Kidney (tissue), 14 donors: Measurements from ENCODE around the gene TAP1. TPM values are rescaled to one million over a fixed set of nuclear protein-coding genes. Genes with fewer than 3 reads are reported as not detected.

Source experiments
- DNase-seq, 5 donors: peaks; one replicate each; pipeline ENCODE4 v3.0.0-alpha.2; 2013 to 2020
- FAIRE-seq: peaks from 2 replicates; lab custom pipeline; 2012; peaks lifted over from hg19 to GRCh38; lab: Jason Lieb, UNC
- H3K27ac ChIP-seq, 2 donors: one replicate each; pipeline ENCODE4 v1.7.0; 2013; ENCODE audit warnings: low read depth in 2 of 2, low read length in 2 of 2, inconsistent platforms in 1 of 2
- H3K27me3 ChIP-seq: one replicate; pipeline ENCODE4 v1.7.1; 2013; ENCODE audit warnings: low read length, inconsistent platforms; ENCODE audit not compliant: control insufficient read depth, insufficient read depth
- H3K36me3 ChIP-seq, 3 donors: one replicate each; pipeline versions ENCODE4 v1.7.0 to v1.7.1; 2013; ENCODE audit warnings: low read length in 3 of 3, control low read depth in 1 of 3, inconsistent platforms in 1 of 3; ENCODE audit not compliant: insufficient read depth in 3 of 3, control insufficient read depth in 2 of 3
- H3K4me1 ChIP-seq, 3 donors: one replicate each; pipeline versions ENCODE4 v1.7.0 to v1.7.1; 2013; ENCODE audit warnings: low read length in 3 of 3, inconsistent platforms in 1 of 3, low read depth in 1 of 3; ENCODE audit not compliant: control insufficient read depth in 2 of 3, insufficient read depth in 2 of 3
- H3K4me3 ChIP-seq, 3 donors: one replicate each; pipeline versions ENCODE4 v1.7.0 to v1.8.1; 2013; ENCODE audit warnings: low read length in 3 of 3, control low read depth in 1 of 3, inconsistent platforms in 1 of 3
- H3K9ac ChIP-seq, 3 donors: one replicate each; pipeline versions ENCODE4 v1.7.0 to v1.7.1; 2013; ENCODE audit warnings: low read length in 3 of 3, control low read depth in 1 of 3, inconsistent platforms in 1 of 3
- H3K9me3 ChIP-seq, 3 donors: one replicate each; pipeline versions ENCODE4 v1.7.0 to v1.7.1; 2013; ENCODE audit warnings: low read length in 3 of 3, control low read depth in 1 of 3, inconsistent platforms in 1 of 3; ENCODE audit not compliant: control insufficient read depth in 2 of 3, insufficient read depth in 1 of 3
- CTCF ChIP-seq: IDR thresholded peaks from 3 replicates; pipeline ENCODE4 v1.5.1; 2012; ENCODE audit warnings: mild to moderate bottlenecking, moderate library complexity, borderline replicate concordance; ENCODE audit not compliant: insufficient read depth; ENCODE audit errors: extremely low read depth
- intact Hi-C: fragments of 100-400 bp; cut with DNase I; formaldehyde crosslinking; loops from one replicate; pipeline ENCODE4 v1.11.1; 2022
- polyA plus RNA-seq: library from polyadenylated mRNA; stranded (reverse); fragments of 350-450 nt; fragmentation: Illumina TruSeq; extraction: RNeasy Lipid Tissue Mini Kit (QIAGEN cat#74804); gene quantifications from one replicate; pipeline ENCODE4 v1.2.3, GENCODE V29; 2014; ENCODE audit warnings: low read depth, low replicate concordance; ENCODE audit not compliant: insufficient read depth
- total RNA-seq: library from RNA; stranded (reverse); fragmentation: NEBNext Ultra II Directional; extraction: Animal tissue kit (Norgen Biotek cat#: 25700); gene quantifications from one replicate; pipeline ENCODE4 v1.2.1, GENCODE V29; 2021
- donor health status: control.
- donor health status: control.
- donor health status: control.
- donor health status: control.
- donor health status: control.
- donor health status: DM: yes; HTN: yes; CAD: no.
- donor health status: Normal renal cell carcinoma (clear cell type).

Gene TAP1
- total and polyA plus RNA-seq, 2 donors from 2014 or later: 32.1 to 45.4 TPM

GRCh38 chr6:32833664-32834063 lies 19.8 kb downstream of the TAP1 start:
- TF ChIP-seq CTCF: no peak
- peaks cover 0 to 5% (median 0%) of the 10 kb centered on the region in 3 donors for H3K4me1 ChIP-seq
- no peak for DNase-seq
- H3K36me3 ChIP-seq: peaks cover 0 to 10% (median 4%) of the 10 kb centered on the region in 3 donors
- no peaks in the 10 kb centered on the region for H3K9me3 ChIP-seq
- H3K27me3 ChIP-seq: no peaks in the 10 kb centered on the region
- no peak overlapping the region for H3K4me3 ChIP-seq
- H3K27ac ChIP-seq: no peak overlapping the region
- intact Hi-C loops: no loop called here
- H3K9ac ChIP-seq: no peak overlapping the region
- no peak for FAIRE-seq

DNA sequence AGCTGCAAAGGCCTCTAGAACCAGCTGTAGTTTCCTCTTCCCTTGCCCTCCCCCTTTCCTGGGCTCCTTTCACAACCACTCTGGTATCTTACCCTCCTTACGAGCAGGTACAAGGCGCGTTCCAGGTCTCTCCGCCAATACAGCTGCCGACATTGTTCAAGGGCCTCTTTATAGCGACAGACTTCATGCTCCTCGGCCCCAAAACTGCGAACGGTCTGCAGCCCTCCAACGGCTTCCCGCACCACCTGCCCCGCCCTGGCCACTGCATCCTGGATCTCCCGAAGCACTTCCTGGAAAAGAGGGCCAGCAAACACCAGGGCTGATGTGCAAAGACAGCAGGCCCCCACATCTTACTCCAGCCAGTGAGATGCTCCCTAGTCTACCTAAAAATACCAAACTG lies 21.0 kb downstream of the TAP1 start:
- Histone ChIP-seq H3K27me3 (no peaks in the 10 kb centered on the region), H3K4me3 (no peak overlapping the region), H3K27ac (no peak overlapping the region), H3K9ac (no peak overlapping the region), H3K4me1 (peaks cover 0 to under 1% (median 0%) of the 10 kb centered on the region in 3 donors), H3K9me3 (no peaks in the 10 kb centered on the region), H3K36me3 (peaks cover 0 to 10% (median 4%) of the 10 kb centered on the region in 3 donors)
- FAIRE-seq (no peak), DNase-seq (no peak)
- intact Hi-C loops: no loop called here
- TF ChIP-seq CTCF: no peak

DNA sequence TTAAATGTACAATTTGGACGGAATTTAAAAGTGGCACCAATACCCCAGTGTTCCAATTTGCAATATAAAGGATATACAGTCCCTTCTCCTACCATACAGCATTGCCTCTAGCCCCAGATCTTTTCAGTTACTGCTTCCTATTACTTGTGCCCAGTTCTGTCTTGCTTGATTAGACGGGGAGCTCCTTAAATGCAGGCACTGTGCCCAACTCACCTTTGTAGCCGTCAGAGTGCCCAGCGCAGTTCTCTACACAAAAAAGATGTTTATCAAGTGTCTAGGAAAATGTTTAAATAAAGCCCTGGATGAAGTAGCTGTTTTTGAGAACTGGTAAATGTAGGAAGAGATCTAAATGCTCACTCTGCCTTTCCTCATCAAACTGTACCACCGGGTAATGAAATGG lies 22.6 kb downstream of the TAP1 start:
- Histone ChIP-seq H3K9ac (no peak overlapping the region), H3K9me3 (no peaks in the 10 kb centered on the region), H3K27me3 (no peaks in the 10 kb centered on the region), H3K4me1 (no peaks in the 10 kb centered on the region), H3K36me3 (peaks cover 0 to 8% (median 4%) of the 10 kb centered on the region in 3 donors), H3K27ac (no peak overlapping the region), H3K4me3 (no peak overlapping the region)
- intact Hi-C loops: no loop called here
- no peak for TF ChIP-seq CTCF
- FAIRE-seq: no peak
- no peak for DNase-seq

GRCh38 chr6:32830017-32830416 lies 23.5 kb downstream of the TAP1 start:
- no peak overlapping the region for H3K27ac ChIP-seq

More at GRCh38 chr6:32830017-32830416, 23.5 kb downstream of the TAP1 start:
- no peaks in the 10 kb centered on the region for H3K27me3 ChIP-seq
- no peak for DNase-seq
- peaks cover 0 to 7% (median 4%) of the 10 kb centered on the region in 3 donors for H3K36me3 ChIP-seq
- no peaks in the 10 kb centered on the region for H3K4me1 ChIP-seq
- H3K9me3 ChIP-seq: no peaks in the 10 kb centered on the region
- no peak overlapping the region for H3K4me3 ChIP-seq
- FAIRE-seq: no peak
- intact Hi-C loops: no loop called here
- TF ChIP-seq CTCF: no peak
- no peak overlapping the region for H3K9ac ChIP-seq
